SKM-1 treated with dmso at 0.1 percent for 144 hours (cell line): ENCODE data around the gene ZNF638.
"Not testable (repeated sequence)": the region's sequence is repeated elsewhere in the genome, so short reads cannot be mapped to it uniquely, and the experiment has no call there.

ENCODE experiments used
- DNase-seq: peaks from one replicate; lab custom pipeline; 2025; ENCODE audit not compliant: unreplicated experiment; lab: John Stamatoyannopoulos, UW

ZNF638 gene, protein sequence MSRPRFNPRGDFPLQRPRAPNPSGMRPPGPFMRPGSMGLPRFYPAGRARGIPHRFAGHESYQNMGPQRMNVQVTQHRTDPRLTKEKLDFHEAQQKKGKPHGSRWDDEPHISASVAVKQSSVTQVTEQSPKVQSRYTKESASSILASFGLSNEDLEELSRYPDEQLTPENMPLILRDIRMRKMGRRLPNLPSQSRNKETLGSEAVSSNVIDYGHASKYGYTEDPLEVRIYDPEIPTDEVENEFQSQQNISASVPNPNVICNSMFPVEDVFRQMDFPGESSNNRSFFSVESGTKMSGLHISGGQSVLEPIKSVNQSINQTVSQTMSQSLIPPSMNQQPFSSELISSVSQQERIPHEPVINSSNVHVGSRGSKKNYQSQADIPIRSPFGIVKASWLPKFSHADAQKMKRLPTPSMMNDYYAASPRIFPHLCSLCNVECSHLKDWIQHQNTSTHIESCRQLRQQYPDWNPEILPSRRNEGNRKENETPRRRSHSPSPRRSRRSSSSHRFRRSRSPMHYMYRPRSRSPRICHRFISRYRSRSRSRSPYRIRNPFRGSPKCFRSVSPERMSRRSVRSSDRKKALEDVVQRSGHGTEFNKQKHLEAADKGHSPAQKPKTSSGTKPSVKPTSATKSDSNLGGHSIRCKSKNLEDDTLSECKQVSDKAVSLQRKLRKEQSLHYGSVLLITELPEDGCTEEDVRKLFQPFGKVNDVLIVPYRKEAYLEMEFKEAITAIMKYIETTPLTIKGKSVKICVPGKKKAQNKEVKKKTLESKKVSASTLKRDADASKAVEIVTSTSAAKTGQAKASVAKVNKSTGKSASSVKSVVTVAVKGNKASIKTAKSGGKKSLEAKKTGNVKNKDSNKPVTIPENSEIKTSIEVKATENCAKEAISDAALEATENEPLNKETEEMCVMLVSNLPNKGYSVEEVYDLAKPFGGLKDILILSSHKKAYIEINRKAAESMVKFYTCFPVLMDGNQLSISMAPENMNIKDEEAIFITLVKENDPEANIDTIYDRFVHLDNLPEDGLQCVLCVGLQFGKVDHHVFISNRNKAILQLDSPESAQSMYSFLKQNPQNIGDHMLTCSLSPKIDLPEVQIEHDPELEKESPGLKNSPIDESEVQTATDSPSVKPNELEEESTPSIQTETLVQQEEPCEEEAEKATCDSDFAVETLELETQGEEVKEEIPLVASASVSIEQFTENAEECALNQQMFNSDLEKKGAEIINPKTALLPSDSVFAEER (N-terminal part only)

DNA sequence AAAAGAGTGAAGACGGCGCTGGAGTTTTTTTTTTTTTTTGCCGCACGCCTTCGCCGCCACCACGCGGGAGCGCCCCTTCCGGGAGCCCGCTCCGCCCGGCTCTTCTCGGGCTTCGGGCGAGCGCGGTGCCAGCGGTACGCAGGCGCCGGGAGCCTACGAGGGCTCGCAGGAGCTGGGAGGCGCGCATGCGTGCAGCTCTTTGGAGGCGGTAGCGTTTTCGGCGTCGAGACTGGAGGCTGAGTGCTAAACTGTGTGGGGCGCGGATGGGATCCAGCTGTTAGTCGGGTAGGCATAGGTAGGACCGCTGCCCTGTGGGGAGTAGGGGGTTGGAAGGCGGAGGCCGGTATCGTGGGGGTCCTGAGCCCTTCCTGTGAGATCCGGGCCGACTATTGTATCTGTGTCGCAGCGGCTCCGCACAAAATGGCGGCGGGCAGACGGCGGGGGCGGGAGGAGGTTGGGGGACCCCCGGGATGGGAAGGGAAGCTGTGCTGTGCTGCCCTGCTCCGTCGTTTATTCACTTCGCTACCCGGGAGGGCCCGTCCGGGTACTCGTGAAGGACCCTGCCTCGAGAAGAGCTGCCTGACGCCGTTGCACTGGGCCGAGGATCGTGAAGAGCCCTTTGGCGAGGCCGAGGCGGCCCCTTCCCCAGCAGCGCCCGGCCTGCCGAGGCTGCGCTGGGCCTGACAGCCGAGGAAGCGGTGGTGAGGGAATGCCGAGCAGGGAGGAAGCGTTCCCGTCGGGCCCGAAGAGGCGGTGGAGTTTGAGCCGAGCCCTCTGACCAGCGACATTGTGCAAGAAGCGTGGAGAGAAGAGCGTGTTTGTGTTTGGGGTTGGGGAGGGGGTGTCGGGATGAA is at the start of gene ZNF638:
TSS of gene ZNF638 (plus strand) at position 202 of the 854 bp plus-strand sequence. CDS start 17,173 bp downstream, outside the sequence.
- peak; percentile 90 for DNase-seq

DNA sequence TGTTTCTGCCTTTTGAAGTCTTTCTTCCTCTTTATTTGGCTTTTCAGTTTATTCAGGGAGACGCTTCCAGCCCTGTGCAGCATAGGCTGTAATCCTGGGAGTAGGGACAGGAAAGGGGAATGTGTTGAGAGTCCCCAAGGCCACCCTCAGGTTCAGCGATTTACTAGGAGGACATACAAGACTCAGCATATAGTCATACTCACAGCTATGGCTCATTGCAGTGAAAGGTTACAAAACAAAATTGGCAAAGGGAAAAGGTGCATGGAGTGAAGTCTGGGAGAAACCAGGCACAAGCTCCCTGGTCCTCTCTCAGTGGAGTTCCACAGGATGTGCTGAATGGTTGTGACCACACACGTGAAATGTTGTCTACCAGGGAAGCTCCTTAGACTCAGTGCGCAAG is 49.6 kb upstream of the ZNF638 start:
- no peak for DNase-seq

DNA sequence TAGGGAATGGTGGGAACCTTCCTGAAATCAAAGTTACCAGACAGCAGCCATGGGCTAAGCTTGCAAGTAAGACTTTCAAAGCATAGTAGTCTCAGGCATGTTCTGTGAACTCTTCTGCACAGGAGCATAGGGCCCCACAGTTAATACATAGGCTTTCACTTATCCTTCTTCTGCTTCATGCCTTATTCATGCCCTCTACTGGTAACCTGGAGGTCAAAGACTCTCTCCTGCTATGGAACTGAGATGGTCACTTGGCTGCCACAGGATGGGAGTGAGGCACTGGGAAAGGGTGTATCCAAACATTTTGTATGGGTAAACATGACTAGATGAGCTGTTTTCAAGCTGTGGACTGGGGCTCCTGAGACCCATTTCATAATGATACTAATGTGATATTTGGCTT is 49.1 kb upstream of the ZNF638 start:
- no peak for DNase-seq

DNA sequence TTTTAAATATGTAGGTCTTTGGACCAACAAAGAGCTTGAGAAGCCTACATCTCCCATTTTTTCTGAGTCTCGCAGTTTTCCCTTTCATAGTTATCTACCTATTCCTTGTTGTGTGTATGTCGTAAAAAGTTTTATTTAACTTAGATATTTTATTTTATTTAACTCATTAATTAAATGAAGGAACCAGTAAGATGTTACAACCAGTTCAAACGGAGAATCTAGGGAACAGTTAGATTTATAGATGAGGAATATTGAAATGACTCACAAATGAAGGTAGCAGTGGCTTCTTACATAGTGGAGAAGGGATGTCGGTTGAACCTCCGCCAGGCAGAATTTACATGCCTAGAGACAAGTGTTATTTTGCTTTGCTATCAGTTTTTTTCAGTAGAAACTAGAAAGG is 48.5 kb upstream of the ZNF638 start:
- no peak for DNase-seq

DNA sequence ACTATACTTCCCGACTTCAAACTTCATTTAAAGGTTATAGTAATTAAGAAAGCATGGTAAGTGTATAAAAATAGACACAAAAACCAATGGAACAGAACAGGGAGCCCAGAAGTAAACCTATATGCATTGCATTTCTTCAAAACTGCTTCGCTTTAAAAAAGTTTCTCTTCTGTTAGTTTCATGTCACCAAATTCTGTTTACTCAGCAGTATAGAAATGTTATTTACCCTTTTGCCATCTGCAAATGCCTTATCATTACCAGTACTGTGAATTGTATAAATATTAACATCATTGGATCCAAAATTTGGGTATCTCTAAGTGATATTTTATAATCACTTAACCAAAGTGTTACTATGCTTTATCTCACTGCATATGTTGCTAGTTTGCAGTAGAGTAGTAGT is 45.9 kb upstream of the ZNF638 start:
- no peak for DNase-seq

DNA sequence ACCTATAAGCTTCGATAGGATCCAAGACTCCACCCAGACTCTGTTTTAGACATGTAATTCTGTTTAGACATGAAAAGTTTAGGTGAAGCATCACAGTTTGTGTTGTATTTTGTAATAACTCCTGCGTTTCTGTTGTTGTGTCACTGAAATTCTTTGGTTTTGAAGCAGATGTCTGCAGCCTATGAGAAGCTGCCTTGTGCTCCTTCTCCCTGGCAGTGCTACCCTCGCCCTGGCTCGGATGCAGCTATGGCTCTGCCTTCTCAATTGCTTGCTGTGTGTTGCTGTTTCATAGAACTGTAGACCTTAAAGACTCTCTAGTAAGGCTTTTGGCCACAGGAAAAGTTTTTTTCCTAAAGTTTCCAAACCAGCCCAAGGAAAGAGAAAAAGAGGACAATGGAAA is 40.2 kb upstream of the ZNF638 start:
- no peak for DNase-seq

DNA sequence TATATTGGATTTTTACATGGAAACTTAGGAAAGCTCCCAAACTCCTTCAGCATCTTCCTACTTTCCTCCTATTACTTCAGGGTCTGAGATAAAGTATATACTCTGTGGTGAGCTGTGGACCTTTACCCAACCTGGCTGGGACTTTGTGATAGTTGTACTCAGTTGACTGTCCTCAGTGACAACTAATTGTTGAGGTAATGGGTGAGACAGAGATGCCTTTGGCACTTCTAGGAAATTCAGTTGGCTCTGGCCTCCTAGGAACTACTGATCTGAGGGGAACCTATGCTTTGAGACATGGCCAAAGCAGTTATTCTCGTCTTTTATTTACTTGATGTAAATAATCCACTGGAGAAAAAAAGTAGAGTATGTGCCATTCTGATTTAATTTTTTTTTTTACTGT is 39.4 kb upstream of the ZNF638 start:
- no peak for DNase-seq

DNA sequence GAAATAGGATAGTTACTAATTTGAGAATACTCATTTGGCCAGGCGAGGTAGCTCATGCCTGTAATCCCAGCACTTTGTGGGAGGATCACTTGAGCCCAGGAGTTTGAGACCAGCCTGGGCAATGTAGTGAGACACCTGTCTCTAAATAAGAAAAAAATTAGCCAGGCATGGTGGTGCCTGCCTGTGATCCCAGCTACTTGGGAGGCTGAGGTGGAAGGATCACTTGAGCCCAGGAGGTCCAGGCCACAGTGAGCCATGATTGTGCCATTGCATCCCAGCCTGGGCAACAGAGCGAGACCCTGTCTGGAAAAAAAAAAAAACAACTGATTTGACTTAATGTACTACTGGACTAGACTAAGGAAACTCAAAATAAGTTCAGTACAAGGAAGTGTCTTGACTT is 32.7 kb upstream of the ZNF638 start:
- DNase-seq = no peak

DNA sequence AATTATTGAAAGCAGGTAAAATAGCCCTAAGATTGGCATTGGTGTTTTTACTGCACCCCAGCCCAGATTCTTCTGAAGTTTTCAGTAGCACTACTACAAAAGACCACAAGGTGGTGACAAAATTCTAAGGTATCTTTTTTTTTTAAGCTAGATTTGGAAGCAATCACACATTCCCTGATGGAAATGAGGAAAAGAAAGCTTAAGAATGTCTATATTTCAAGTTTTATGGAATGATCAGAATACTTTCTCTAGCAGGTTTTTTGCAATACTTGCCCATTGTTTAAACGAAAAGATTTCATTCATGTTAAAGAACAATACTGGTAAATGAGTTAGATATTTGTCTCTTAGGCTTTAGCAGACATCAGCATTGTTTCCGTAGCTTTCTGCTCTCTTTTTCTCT is 32.1 kb upstream of the ZNF638 start:
- peak; percentile 10 for DNase-seq

DNA sequence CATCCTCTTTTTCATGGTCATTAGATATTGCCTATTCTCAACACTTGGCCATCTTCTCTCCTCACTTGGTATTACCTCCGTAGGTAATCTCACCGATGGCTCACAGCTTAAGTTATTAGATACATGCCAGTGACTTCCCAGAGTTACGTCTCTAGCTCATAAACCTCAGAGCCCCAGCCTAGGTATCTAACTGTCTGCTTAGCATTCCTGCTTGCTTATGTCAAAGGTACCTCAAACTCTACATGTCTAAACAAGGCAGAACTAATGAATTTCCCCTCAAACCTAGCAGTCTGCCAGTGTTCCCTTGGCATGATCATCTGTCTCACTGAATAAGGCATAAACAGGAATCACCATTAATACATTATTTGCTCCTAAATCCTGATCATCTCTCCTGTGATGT is 27.7 kb upstream of the ZNF638 start:
- DNase-seq = no peak

DNA sequence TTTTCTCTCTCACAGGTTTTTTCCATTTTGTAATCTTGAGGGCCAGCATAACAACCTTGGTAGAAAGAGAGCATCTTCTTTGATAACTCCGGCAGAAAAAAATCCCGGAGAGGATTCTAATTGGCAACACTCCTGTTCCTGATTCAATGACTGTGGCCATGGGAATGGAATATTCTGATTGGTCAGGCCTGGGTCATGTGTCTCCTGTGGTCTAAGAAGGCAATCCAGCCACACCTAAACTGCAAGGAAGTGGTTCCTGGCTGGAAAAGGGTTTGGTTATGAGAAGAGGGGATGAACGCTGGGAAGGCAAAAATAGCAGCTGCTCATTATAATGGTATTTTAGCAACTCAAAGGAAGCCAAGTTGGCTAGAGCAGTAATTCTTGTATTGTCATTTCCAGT is 24.8 kb upstream of the ZNF638 start:
- no peak for DNase-seq

DNA sequence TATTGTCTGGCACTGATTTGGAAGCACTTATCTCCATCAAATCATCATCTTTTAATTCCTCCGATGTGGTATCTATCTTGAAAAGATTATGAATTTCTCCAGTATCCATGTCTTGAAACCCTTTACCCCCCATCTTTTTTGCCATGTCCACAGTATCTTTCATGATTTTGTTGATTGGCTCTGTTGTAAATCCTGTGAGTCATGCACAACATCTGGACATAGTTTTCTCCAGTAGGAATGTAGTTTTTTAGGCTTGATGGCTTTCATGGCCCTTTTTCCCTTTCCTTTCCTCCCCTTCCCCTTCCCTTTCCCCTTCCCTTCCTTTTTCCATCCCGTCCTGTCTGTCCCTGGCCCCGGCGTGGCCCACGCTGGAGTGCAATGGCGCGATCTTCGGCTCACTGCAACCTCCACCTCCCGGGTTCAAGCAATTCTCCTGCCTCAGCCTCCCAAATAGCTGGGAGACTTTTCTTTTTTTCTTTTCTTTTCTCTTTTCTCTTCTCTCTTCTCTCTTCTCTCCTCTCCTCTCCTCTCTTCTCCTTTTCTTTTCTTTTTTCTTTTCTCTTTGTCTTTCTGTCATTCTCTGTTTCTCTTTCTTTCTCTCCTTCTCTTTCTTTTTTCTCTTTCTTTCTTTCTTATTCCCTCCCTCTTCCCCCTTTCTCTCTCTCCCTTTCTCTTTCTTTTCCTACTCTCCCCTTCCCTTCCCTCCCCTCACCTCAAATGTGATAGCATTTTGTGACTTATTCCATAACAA is 18.4 kb upstream of the ZNF638 start:
- no peak for DNase-seq

DNA sequence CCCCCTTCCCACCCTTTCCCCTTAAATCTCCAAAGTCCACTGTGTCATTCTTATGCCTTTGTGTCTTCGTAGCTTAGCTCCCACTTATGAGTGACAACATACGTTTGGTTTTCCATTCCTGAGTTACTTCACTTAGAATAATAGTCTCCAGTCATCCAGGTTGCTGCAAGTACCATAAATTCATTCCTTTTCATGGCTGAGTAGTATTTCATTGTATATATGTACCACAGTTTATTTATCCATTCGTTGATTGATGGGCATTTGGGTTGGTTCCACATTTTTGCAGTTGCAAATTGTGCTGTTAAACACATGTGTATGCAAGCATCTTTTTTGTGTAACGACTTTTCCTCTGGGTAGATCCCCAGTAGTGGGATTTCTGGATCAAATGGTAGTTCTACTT is 14.5 kb upstream of the ZNF638 start:
- no peak for DNase-seq

DNA sequence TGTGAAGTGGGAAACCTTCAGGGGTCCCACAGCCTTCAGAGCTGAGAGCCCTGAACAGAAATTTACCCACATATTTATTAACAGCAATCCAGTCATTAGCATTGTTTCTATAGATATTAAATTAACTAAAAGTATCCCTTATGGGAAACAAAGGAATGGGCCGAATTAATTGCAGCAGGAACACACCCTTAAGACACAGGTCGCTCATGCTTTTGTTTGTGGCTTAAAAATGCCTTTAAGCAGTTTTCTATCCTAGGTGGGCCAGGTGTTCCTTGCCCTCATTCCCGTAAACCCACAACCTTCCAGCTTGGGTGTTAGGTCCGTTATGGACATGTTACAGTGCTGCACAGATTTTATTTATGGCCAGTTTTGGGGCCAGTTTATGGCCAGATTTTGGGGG is 13.7 kb upstream of the ZNF638 start:
- DNase-seq = not testable (repeated sequence)

DNA sequence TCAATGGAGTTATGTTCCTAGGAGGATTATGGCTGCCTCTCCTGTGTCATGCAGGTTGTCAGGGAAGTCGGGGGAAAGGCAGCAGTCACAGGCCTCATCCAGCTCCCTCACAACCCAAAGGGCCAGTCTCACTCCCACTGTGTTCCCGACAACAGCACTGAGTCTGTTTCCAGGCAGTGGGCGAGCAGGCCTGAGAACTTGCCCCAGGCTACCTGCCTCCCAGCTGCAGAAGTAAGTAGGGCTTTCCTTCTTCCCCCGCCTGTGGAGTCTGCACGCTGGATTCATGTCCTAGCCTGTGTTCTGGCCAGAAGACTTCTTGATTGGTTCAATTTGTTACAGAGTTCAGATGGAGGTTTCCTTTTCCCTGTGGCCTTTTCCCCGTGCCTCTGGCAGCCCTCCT is 8.2 kb upstream of the ZNF638 start:
- no peak for DNase-seq

DNA sequence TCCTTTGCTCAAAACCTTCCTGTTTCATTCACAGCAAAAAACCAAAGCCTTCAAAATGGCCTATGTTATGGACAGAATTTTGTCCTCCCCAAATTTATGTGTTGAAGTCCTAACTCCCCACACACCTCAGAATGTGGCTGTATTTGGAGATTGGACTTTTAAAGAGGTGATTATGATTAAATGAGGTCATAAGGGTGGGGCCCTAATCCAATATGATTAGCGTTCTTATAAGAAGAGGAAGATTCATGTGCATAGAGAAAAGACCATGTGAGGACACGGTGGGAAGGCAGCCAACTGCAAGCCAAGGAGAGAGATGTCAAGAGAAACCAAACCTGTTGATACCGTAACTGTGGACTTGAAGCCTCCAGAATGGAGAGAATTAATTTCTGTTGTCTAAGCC is 4.6 kb upstream of the ZNF638 start:
- DNase-seq = no peak

DNA sequence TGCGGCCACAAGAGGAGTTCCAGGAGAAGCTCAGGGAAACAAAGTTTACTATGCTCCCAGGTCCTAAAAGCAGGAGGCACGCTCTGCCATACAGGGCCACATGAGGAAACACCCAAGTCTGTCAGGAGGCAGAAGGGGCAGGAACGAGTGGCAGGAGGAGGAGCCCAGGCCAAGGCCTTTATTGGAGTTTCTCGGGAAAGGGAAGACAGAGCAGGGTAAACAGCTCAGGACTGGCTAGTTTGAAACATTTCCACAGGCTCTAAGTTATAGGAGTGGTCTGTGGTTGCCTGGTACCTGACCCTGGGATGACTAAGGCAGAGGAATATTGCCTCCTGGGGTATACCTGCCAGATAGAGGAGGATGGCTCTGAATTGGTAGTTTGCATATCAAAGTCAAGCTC is 3.7 kb upstream of the ZNF638 start:
- no peak for DNase-seq

DNA sequence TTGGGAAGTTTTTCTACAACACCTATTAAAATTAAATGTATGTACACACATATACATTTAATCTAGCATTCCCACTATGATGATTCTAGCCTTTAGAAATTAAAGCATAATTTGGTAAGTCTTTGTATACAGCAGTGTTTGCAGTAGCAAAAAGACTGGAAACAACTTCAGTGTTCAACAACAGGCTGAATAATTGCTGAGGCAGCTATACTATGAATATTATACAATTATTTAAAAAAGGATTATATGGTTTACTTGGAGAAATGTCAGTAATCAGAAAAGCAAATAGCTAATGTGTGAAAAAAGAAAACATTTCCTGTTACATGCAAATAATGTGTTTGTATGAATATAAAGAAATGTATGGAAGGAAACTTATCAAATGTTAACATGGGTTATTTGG is 1.4 kb upstream of the ZNF638 start:
- DNase-seq = no peak

DNA sequence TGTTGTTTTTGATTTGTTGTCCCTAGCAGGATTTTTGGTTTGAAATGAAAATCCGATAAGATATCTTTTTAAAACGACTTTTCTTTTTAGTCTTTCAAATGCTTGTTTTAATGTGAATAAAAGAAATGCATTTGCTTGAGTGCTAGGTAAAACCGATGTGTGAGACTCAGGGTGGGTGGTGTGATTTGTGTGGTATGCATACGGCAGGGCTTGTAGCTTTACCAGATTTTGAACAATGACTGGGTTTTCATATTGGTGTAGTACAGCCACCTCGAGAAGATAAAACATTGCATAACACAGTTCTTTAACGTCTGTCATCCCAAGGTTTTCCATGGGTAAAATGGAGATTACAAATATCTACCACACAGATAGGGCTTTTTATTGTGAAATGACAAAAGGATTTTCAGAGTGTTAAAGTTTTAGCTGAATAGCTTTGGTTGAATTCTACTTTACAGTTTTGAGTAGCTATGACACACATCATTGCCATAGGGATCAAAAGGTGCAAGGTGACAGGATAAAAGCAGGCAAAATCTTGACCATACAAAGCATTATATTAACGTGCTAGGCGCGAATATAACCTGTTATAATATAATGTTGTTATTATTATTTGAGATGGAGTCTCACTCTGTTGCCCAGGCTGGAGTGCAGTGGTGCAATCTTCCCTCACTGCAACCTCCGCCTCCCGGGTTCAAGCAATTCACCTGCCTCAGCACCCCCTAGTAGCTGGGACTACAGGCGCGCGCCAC is 824 bp upstream of the ZNF638 start:
- DNase-seq = no peak
